Right lobe of liver (tissue), 4 donors: ENCODE measurements around the gene C4BPB.

ENCODE experiments used
- POLR2A ChIP-seq: fragments of 450-650 bp; IDR thresholded peaks from one replicate; pipeline ENCODE4 v1.6.1; 2017; ENCODE audit warnings: antibody characterized with exemption, mild to moderate bottlenecking
- TF ChIP-seq, protein P1 (sequence below), 4 donors: fragments of 200-600 bp in 3 of 4; fragments of 450-650 bp in 1 of 4; IDR thresholded peaks; one replicate each; pipeline versions ENCODE4 v1.5.1 to v1.8.0; 2016 to 2022; ENCODE audit warnings: antibody characterized with exemption in 4 of 4, mild to moderate bottlenecking in 2 of 4
- donor health status: DM: no; HTN: no; CAD: no.
- donor health status: DM: no; HTN: no; CAD: no.
- donor health status: DM: no; HTN: yes; CAD: no.

DNA sequence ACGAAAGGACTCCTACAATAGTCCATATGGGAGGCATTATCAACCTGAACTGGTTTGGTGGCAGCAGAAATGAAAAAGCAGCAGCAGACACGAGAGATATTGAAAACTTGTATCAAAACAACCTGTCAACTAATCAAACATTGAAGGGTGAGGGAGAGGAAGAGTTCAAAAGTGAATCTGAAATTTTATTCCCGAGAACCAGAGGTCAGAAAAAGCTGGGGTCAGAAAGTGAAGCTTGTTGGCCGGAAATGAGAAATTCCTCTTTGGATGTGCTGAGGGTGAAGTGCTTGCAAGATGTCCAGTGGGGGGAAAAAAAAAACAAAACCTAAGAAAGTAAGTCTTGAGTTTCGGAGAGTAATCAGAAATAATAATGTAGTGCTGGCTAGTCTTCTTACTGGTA is 13.5 kb downstream of the C4BPB start:
- TF ChIP-seq, protein P1, sequence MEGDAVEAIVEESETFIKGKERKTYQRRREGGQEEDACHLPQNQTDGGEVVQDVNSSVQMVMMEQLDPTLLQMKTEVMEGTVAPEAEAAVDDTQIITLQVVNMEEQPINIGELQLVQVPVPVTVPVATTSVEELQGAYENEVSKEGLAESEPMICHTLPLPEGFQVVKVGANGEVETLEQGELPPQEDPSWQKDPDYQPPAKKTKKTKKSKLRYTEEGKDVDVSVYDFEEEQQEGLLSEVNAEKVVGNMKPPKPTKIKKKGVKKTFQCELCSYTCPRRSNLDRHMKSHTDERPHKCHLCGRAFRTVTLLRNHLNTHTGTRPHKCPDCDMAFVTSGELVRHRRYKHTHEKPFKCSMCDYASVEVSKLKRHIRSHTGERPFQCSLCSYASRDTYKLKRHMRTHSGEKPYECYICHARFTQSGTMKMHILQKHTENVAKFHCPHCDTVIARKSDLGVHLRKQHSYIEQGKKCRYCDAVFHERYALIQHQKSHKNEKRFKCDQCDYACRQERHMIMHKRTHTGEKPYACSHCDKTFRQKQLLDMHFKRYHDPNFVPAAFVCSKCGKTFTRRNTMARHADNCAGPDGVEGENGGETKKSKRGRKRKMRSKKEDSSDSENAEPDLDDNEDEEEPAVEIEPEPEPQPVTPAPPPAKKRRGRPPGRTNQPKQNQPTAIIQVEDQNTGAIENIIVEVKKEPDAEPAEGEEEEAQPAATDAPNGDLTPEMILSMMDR (IDR thresholded peaks at IDR 0.05), result no peak
- TF ChIP-seq POLR2A, result no peak
